ENCODE results near the gene ZNF629.

GRCh38 chr16:30785126-30786106 lies 1.6 kb downstream of the ZNF629 start:
- TF ChIP-seq EZH2 (IDR thresholded peaks at IDR 0.05; ENCODE audit: insufficient read depth, poor library complexity, severe bottlenecking) (no peak), EZH2phosphoT487 (IDR thresholded peaks at IDR 0.05; ENCODE audit: insufficient read depth, low read depth) (no peak)
